DND-41 (cell line): Measurements from ENCODE around the gene SMU1.

ENCODE experiments used
- ATAC-seq: fragments of 200-7000 bp; cut with Tn5 transposase; 3 replicates; pipeline ENCODE4 v1.9.1; 2021; ENCODE audit warnings: low read depth; ENCODE audit not compliant: insufficient read depth
- DNase-seq: peaks from one replicate; pipeline ENCODE4 v3.0.0-alpha.2; 2020
- H2AFZ ChIP-seq: 2 replicates; pipeline ENCODE4 v1.6.0; 2012; ENCODE audit warnings: low read depth, low read length
- H3K27ac ChIP-seq: 2 replicates; pipeline ENCODE4 v1.5.1; 2012; ENCODE audit warnings: low read length, inconsistent platforms
- H3K27me3 ChIP-seq: fragments of 200-600 bp; sonication (generic); 2 replicates; pipeline ENCODE4 v1.6.0; 2012; ENCODE audit warnings: low read length, mild to moderate bottlenecking, inconsistent platforms; ENCODE audit not compliant: insufficient read depth, poor library complexity
- H3K36me3 ChIP-seq: 2 replicates; pipeline ENCODE4 v1.5.1; 2012; ENCODE audit warnings: low read length, inconsistent platforms; ENCODE audit not compliant: insufficient read depth
- H3K4me1 ChIP-seq: 2 replicates; pipeline ENCODE4 v1.5.1; 2012; ENCODE audit warnings: mild to moderate bottlenecking, low read length; ENCODE audit not compliant: insufficient read depth
- H3K4me2 ChIP-seq: 2 replicates; pipeline ENCODE4 v1.6.0; 2012; ENCODE audit warnings: mild to moderate bottlenecking, moderate library complexity, low read length, inconsistent platforms; ENCODE audit not compliant: insufficient read depth
- H3K4me3 ChIP-seq, 2 experiments: fragments of 200-600 bp in 1 of 2; shearing (Covaris generic) in 1 of 2; 2 replicates each; pipeline ENCODE4 v1.5.1; 2012 to 2016; ENCODE audit warnings: inconsistent platforms in 2 of 2, low read length in 2 of 2, mild to moderate bottlenecking in 2 of 2, low read depth in 1 of 2, moderate library complexity in 1 of 2
- H3K79me2 ChIP-seq: 2 replicates; pipeline ENCODE4 v1.6.0; 2012; ENCODE audit warnings: low read length, inconsistent platforms; ENCODE audit not compliant: insufficient read depth
- H3K9ac ChIP-seq: 2 replicates; pipeline ENCODE4 v1.6.0; 2012; ENCODE audit warnings: low read depth, mild to moderate bottlenecking, inconsistent platforms, low read length, moderate library complexity
- H3K9me3 ChIP-seq: 2 replicates; pipeline ENCODE4 v1.5.1; 2012; ENCODE audit warnings: low read length, moderate library complexity, mild to moderate bottlenecking, inconsistent platforms; ENCODE audit not compliant: insufficient read depth, severe bottlenecking
- H4K20me1 ChIP-seq: 2 replicates; pipeline ENCODE4 v1.6.0; 2012; ENCODE audit warnings: low read length; ENCODE audit not compliant: insufficient read depth
- CTCF ChIP-seq: IDR thresholded peaks from 2 replicates; pipeline ENCODE4 v1.5.1; 2012; ENCODE audit warnings: borderline replicate concordance, low read length, moderate library complexity, mild to moderate bottlenecking; ENCODE audit not compliant: poor library complexity, severe bottlenecking; ENCODE audit errors: extremely low read depth
- EZH2 ChIP-seq: IDR thresholded peaks from 3 replicates; pipeline ENCODE4 v1.6.1; 2012; ENCODE audit warnings: borderline replicate concordance, low read depth, mild to moderate bottlenecking, moderate library complexity, low read length, inconsistent platforms; ENCODE audit not compliant: severe bottlenecking

The SMU1 gene

GRCh38 chr9:32992595-32993238 lies 83.8 kb downstream of the SMU1 start:
- Histone ChIP-seq H3K27ac (no peak overlapping the region), H3K36me3 (peaks cover 49% of the 10 kb centered on the region), H3K9ac (no peak overlapping the region), H3K4me2 (no peak overlapping the region), H3K79me2 (peaks cover 55% of the 10 kb centered on the region), H3K4me3 (no peak overlapping the region), H3K27me3 (no peaks in the 10 kb centered on the region), H2AFZ (no peak overlapping the region), H3K4me1 (no peaks in the 10 kb centered on the region), H3K9me3 (no peaks in the 10 kb centered on the region), H4K20me1 (no peaks in the 10 kb centered on the region; the same call in 1 of the 2 replicates)
- DNase-seq (no peak), ATAC-seq (no peak)
- TF ChIP-seq CTCF (no peak), EZH2 (no peak)

- DNase-seq, result no peak
- no peak overlapping the region for H3K4me3 ChIP-seq
- no peak overlapping the region for H3K9ac ChIP-seq
- peaks cover 49% of the 10 kb centered on the region for H3K36me3 ChIP-seq
- no peak overlapping the region for H3K27ac ChIP-seq
- H3K4me1 ChIP-seq, result no peaks in the 10 kb centered on the region
- no peak overlapping the region for H3K4me2 ChIP-seq
- H4K20me1 ChIP-seq, result no peaks in the 10 kb centered on the region; the same call in 1 of the 2 replicates
- no peaks in the 10 kb centered on the region for H3K9me3 ChIP-seq
- TF ChIP-seq EZH2 (no peak), CTCF (no peak)
- peaks cover 48% of the 10 kb centered on the region for H3K79me2 ChIP-seq
- H3K27me3 ChIP-seq, result no peaks in the 10 kb centered on the region
- H2AFZ ChIP-seq, result no peak overlapping the region
- ATAC-seq, result no peak
Observed at GRCh38 chr9:32991897-32992594, 84.4 kb downstream of the SMU1 start.
